Measurements from ENCODE around the gene TPSAB1.

Gene TPSAB1

DNA sequence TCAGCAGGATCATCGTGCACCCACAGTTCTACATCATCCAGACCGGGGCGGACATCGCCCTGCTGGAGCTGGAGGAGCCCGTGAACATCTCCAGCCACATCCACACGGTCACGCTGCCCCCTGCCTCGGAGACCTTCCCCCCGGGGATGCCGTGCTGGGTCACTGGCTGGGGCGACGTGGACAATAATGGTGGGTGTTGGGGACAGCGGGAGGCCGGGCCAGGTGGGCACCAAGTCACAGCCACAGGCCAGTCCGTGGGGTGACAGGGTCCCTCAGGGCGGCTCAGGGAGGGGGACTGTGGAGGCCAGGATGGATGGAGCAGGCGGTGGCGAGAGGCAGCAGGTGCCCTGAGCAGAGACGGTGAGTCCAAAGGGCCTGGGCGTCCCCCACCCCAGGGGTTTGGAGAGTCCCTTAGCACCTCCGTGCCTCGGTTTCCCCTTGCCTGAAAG, 16.4 kb downstream of the TPSAB1 start:
- ATAC-seq (ENCODE audit: low read depth) = 0 out of 3 replicates have a peak, but pooled peaks have one; percentile 15
- H3K36me3 ChIP-seq (ENCODE audit: low read depth) = no peaks in the 10 kb centered on the region
- DNase-seq (ENCODE audit: low spot score) = peak; percentile 76
- no peaks in the 10 kb centered on the region for H3K4me1 ChIP-seq (ENCODE audit: insufficient read depth, poor library complexity, severe bottlenecking)
- H3K4me3 ChIP-seq (ENCODE audit: severe bottlenecking) = no peak overlapping the region
- H3K27ac ChIP-seq (ENCODE audit: poor library complexity, severe bottlenecking) = no peak overlapping the region
- peaks cover 28% of the 10 kb centered on the region for H3K27me3 ChIP-seq (ENCODE audit: insufficient read depth, poor library complexity, severe bottlenecking)
- TF ChIP-seq, protein P1, sequence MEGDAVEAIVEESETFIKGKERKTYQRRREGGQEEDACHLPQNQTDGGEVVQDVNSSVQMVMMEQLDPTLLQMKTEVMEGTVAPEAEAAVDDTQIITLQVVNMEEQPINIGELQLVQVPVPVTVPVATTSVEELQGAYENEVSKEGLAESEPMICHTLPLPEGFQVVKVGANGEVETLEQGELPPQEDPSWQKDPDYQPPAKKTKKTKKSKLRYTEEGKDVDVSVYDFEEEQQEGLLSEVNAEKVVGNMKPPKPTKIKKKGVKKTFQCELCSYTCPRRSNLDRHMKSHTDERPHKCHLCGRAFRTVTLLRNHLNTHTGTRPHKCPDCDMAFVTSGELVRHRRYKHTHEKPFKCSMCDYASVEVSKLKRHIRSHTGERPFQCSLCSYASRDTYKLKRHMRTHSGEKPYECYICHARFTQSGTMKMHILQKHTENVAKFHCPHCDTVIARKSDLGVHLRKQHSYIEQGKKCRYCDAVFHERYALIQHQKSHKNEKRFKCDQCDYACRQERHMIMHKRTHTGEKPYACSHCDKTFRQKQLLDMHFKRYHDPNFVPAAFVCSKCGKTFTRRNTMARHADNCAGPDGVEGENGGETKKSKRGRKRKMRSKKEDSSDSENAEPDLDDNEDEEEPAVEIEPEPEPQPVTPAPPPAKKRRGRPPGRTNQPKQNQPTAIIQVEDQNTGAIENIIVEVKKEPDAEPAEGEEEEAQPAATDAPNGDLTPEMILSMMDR (IDR thresholded peaks at IDR 0.05; ENCODE audit: poor library complexity, severe bottlenecking) = no peak
- no peaks in the 10 kb centered on the region for H3K9me3 ChIP-seq (ENCODE audit: severe bottlenecking)

DNA sequence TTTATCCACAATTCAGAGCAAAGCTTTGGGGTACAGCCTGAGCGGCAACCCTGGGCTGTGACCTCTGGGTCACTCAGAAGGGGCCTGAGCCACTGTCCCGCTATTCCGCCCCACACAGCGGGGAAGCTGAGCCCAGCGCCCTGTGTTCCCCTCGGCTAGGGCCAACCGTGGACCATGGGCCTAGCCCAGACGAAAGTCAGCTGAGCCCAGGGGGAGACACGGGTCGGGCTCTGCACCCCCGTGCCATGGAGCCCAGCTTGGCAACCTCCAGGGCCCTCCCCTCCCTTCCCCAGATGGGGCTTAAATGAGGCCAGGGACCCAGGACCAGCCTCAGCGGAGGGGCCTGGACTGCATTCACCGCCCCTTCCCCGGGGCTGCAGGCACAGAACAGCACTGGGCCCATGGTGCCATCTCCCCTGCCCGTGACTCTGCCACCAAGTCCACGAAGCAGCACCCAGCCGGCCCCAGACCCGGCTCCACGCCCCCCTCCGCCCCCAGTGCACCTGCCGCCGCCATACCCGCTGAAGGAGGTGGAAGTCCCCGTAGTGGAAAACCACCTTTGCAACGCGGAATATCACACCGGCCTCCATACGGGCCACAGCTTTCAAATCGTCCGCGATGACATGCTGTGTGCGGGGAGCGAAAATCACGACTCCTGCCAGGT, 17.2 kb downstream of the TPSAB1 start:
- Histone ChIP-seq H3K4me1 (ENCODE audit: insufficient read depth, poor library complexity, severe bottlenecking) (no peaks in the 10 kb centered on the region), H3K4me3 (ENCODE audit: severe bottlenecking) (no peak overlapping the region), H3K27me3 (ENCODE audit: insufficient read depth, poor library complexity, severe bottlenecking) (peaks cover 33% of the 10 kb centered on the region), H3K9me3 (ENCODE audit: severe bottlenecking) (no peaks in the 10 kb centered on the region), H3K27ac (ENCODE audit: poor library complexity, severe bottlenecking) (no peak overlapping the region), H3K36me3 (ENCODE audit: low read depth) (no peaks in the 10 kb centered on the region)
- ATAC-seq (ENCODE audit: low read depth) (no peak), DNase-seq (ENCODE audit: low spot score) (peak; percentile 55)
- TF ChIP-seq, protein P1 (IDR thresholded peaks at IDR 0.05; ENCODE audit: poor library complexity, severe bottlenecking) = no peak

DNA sequence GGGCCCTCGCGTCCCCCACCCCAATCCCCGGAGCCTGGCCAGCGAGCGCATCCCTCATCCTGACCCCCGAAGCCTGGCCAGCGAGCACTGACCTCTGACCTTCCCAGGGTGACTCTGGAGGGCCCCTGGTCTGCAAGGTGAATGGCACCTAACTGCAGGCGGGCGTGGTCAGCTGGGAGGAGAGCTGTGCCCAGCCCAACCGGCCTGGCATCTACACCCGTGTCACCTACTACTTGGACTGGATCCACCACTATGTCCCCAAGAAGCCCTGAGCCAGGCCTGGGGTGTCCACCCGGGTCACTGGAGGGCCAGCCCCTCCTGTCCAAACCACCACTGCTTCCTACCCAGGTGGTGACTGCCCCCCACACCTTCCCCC, 17.7 kb downstream of the TPSAB1 start:
- Histone ChIP-seq H3K4me1 (ENCODE audit: insufficient read depth, poor library complexity, severe bottlenecking) (no peaks in the 10 kb centered on the region), H3K27ac (ENCODE audit: poor library complexity, severe bottlenecking) (no peak overlapping the region), H3K27me3 (ENCODE audit: insufficient read depth, poor library complexity, severe bottlenecking) (peaks cover 33% of the 10 kb centered on the region), H3K4me3 (ENCODE audit: severe bottlenecking) (no peak overlapping the region), H3K36me3 (ENCODE audit: low read depth) (no peaks in the 10 kb centered on the region), H3K9me3 (ENCODE audit: severe bottlenecking) (no peaks in the 10 kb centered on the region)
- ATAC-seq (ENCODE audit: low read depth) = no peak
- DNase-seq (ENCODE audit: low spot score) = no peak
- TF ChIP-seq, protein P1 (IDR thresholded peaks at IDR 0.05; ENCODE audit: poor library complexity, severe bottlenecking) = no peak

GRCh38 chr16:1258906-1259759, 18.6 kb downstream of the TPSAB1 start:
- DNase-seq (ENCODE audit: low spot score) (peak; percentile 53), ATAC-seq (ENCODE audit: low read depth) (no peak)
- H3K27ac ChIP-seq (ENCODE audit: poor library complexity, severe bottlenecking) = no peak overlapping the region
- H3K4me3 ChIP-seq (ENCODE audit: severe bottlenecking) = no peak overlapping the region
- peaks cover 33% of the 10 kb centered on the region for H3K27me3 ChIP-seq (ENCODE audit: insufficient read depth, poor library complexity, severe bottlenecking)
- TF ChIP-seq, protein P1 (IDR thresholded peaks at IDR 0.05; ENCODE audit: poor library complexity, severe bottlenecking) = no peak
- H3K36me3 ChIP-seq (ENCODE audit: low read depth) = no peaks in the 10 kb centered on the region
- no peaks in the 10 kb centered on the region for H3K4me1 ChIP-seq (ENCODE audit: insufficient read depth, poor library complexity, severe bottlenecking)
- H3K9me3 ChIP-seq (ENCODE audit: severe bottlenecking) = no peaks in the 10 kb centered on the region

DNA sequence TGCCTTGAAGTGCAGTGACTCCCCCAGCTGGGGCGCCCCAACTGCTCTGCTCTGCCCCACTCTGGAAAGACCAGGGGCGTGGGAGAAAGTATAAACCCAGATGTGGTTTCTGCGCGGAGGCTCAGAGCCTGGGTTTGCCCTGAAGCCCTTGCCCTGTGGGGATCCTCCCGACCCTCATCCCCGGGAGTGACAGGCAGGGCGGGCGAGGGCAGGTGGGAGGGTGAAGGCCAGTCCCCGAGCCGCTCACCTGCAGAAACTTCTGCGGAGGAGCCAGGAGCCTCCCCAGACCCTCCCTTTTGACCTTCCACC, 19.2 kb downstream of the TPSAB1 start:
- ATAC-seq (ENCODE audit: low read depth) = no peak
- H3K9me3 ChIP-seq (ENCODE audit: severe bottlenecking) = no peaks in the 10 kb centered on the region
- H3K27me3 ChIP-seq (ENCODE audit: insufficient read depth, poor library complexity, severe bottlenecking) = peaks cover 33% of the 10 kb centered on the region
- TF ChIP-seq, protein P1 (IDR thresholded peaks at IDR 0.05; ENCODE audit: poor library complexity, severe bottlenecking) = no peak
- no peaks in the 10 kb centered on the region for H3K4me1 ChIP-seq (ENCODE audit: insufficient read depth, poor library complexity, severe bottlenecking)
- no peak overlapping the region for H3K27ac ChIP-seq (ENCODE audit: poor library complexity, severe bottlenecking)
- no peaks in the 10 kb centered on the region for H3K36me3 ChIP-seq (ENCODE audit: low read depth)
- no peak overlapping the region for H3K4me3 ChIP-seq (ENCODE audit: severe bottlenecking)
- peak; percentile 42 for DNase-seq (ENCODE audit: low spot score)
